Stomach (tissue), 4 donors: ENCODE results near the gene IPMK.

Source experiments
- CTCF ChIP-seq, 7 experiments: fragments of 450-650 bp in 4 of 7; fragments of 200-600 bp in 3 of 7; sonication (generic) in 3 of 7; IDR thresholded peaks; one replicate each; pipeline ENCODE4 v1.5.1; 2016 to 2019; ENCODE audit warnings: antibody characterized with exemption in 7 of 7, control low read depth in 2 of 7, mild to moderate bottlenecking in 1 of 7
- EP300 ChIP-seq: sonication (generic); formaldehyde crosslinking; IDR thresholded peaks from one replicate; pipeline ENCODE4 v1.6.1; 2017; ENCODE audit warnings: antibody characterized with exemption
- POLR2A ChIP-seq, 4 donors: fragments of 450-650 bp; IDR thresholded peaks; one replicate each; pipeline ENCODE4 v1.6.1; 2016; ENCODE audit warnings: antibody characterized with exemption in 4 of 4, control low read depth in 2 of 4, mild to moderate bottlenecking in 1 of 4, moderate library complexity in 1 of 4
- POLR2AphosphoS5 ChIP-seq, 3 donors: sonication (generic); formaldehyde crosslinking; IDR thresholded peaks; one replicate each; pipeline ENCODE4 v1.6.1; 2016; ENCODE audit warnings: antibody characterized with exemption in 3 of 3

GRCh38 chr10:58240531-58240930 is 27.2 kb downstream of the IPMK start:
- no peak for TF ChIP-seq POLR2AphosphoS5 (IDR thresholded peaks at IDR 0.05)
- TF ChIP-seq CTCF (IDR thresholded peaks at IDR 0.05): no peak
- no peak for TF ChIP-seq POLR2A (IDR thresholded peaks at IDR 0.05)
- no peak for TF ChIP-seq EP300
